Measurements from ENCODE around the gene RGS6.
A peak's percentile ranks its signal among the peaks of the same experiment; 100 is the strongest.

RGS6 gene

DNA sequence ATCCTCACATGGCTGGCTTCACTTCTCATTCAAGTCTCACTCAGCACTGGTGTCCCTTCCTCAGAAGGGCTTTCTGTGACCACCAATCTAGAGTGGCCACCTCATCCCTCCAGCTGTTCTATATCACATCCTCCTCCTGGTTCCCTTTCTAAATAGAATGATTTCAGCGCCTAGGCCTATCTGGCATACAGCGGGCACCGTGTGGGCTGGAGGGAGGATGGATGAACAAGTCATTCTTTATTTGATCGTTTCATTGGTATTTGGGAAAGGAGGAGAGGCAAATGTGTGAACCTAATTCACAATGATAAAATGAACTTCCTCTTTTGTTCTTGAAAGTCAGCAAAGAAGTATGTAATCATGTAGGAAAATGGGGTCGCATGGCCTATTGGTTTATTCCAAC, 567.5 kb downstream of the RGS6 start:
- DNase-seq (ENCODE audit: low read depth, low spot score) = no peak

DNA sequence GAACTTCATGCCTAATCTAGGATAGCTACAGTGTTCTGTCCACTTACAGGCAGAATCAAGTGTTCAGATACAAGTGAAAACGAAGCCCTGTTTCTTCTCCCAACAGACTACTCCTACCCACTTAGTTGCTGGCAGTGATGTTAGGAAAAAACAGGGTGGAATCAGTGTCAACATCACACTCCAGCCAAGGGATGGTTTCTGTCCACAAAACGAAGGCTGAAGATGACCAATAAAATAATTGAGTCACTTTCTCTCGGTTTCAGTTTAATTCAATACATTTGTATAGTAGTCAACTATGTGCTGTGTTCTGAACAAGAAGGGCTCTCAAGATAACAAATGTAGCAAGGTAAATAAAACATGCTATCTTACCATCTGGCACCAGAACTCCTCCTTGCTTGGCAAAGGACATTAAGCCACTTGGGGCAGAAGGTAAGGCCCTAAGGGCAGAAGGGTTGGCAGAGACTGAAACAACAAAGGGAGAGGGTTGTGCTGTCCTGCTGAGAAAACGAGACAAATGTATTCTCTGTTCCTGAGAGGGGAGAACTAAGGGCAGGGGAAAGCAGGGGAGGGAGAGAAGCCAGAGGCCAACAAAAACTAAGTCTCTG, 568.1 kb downstream of the RGS6 start:
- DNase-seq (ENCODE audit: low read depth, low spot score) = no peak

DNA sequence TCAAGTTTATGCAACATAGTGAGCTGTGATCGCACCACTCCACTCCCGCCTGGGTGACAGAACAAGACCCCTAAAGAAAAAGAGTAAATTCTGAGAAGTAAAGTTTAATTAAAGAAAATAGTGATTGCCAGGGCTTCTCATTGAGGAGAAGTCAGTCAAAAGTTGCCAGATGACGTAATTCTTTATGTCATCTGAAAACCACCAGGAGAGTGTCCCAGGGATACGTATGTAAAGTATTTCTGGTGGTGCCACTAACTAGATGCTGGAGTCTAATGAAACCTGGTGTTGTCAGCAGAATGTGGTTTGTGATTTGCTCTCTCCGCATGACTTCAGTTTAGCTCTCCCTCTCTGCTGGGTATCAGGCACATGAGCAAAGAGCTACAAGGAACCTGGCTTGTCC, 569.2 kb downstream of the RGS6 start:
- DNase-seq (ENCODE audit: low read depth, low spot score) = no peak

DNA sequence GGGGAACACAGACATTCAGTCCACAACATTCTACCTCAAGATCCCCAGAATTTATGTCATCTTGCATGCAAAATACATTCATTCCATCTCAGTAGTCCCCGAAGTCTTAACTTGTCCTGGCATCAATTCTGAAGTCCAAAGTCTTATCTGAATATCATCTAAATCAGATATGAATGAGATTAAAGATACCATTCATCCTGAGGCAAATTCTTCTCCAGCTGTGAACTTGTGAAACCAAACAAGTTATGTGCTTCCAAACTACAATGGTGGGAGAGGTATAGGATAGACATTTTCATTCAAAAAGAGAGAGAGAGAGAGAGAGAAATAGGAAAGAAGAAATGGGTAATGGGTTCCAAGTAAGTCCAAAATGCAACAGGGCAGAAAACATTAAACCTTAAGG, 571.0 kb downstream of the RGS6 start:
- no peak for DNase-seq (ENCODE audit: low read depth, low spot score)

DNA sequence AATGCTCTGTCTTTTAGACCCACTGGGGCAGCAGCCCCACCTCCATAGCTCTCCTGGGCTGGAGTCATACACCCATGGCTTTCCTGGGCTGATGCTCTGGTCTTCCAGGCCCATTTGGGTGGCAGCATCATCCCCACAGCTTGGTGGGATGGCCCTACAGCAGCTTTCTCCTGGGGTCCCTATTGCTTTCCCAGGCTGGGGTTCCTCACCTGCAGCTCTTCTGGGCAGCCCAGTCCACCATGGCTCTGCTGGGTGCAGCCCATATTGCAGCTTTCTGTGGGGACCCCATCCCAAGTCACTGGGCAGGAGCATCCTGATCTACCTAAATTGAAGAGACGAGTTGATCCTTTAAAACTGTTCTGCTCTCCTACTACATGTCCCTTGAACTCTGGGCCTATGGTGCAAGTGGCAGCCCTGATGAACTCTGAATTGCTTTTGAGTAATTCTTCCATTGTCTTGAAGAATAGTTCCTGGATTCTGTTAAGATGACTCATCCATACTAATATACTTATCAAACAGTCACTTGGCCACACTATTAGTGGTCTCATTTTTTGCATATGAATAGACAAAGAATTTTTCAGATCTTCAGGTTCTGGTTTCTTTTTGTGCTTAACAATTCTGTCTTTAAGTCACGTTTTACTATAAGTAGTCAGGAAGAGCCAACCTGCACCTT, 571.6 kb downstream of the RGS6 start:
- DNase-seq (ENCODE audit: low read depth, low spot score) = no peak

DNA sequence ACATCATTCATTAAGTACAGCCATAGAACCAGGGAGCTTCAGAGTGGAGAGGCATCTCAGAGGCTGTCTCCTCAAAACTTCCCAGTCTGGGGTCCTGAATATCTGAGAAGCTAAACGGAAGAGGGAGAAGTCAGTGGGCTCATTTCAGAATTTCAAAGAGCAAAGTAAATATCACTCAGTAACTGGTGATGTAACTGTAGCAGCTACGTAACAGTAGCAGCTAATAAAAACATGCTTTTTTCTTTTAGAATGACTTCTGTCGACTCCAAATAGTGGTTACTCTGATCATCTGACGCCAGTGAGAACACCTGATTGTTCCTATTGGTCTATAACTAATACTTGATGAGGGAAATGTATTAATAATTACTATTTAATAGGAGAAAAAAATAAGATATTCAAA, 578.3 kb downstream of the RGS6 start:
- DNase-seq (ENCODE audit: low read depth, low spot score) = no peak

DNA sequence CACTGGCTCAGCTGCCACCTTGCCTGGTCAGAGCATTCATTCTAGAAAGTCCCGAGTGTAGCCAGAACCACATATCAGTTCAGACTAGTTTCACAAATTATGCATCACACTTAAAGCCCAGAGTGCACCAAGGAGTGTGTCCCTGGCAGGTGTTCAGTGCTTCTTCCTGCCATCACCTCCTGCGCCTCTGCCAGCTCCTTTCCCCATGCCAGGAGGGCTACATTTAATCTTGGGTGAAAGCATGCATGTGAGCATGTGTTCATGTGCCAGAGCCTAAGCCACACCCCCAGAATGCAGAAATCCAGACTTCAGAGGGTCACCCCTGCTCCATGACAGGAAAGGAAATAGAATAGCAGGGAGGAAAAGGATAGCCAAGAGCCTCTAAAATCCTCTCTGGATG, 580.1 kb downstream of the RGS6 start:
- DNase-seq (ENCODE audit: low read depth, low spot score) = no peak

DNA sequence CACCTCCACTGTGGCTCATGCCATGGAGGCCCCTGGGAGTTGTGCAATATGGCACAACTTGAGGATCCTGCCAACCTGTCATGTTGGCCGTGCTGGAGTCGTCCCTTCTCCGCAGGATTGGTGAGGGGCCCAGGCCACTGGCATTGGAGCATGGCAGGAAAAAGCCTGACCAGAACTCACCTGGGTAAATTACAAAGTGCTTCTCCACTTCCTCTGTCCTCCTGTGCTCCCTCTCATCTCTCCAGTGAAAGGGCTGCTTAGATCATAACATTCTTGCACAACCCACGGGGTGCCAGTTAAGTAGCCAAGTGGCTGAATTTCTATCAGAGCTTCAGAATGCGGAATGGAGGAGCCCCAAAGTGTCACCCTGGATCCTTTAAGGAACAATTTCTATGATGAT, 580.7 kb downstream of the RGS6 start:
- no peak for DNase-seq (ENCODE audit: low read depth, low spot score)

DNA sequence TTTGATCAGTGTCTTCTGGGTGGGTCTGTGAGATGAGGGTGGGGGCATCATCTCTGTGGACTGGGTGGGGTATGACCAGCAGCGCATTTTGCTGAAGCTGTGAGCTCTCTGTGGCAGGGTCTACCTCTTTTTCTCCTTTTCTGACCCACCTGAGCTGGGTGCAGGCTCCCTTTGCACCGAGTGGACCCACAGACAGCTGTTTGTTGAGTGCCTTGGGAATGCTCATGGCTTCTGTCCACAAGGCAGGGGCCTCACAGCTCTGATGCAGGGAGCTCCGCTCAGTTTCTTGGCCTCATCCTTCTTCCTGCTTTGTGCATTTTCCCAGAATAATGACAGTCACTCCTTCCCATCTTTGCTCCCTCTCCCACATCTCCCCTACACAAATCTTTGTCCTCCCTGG, 581.1 kb downstream of the RGS6 start:
- no peak for DNase-seq (ENCODE audit: low read depth, low spot score)

DNA sequence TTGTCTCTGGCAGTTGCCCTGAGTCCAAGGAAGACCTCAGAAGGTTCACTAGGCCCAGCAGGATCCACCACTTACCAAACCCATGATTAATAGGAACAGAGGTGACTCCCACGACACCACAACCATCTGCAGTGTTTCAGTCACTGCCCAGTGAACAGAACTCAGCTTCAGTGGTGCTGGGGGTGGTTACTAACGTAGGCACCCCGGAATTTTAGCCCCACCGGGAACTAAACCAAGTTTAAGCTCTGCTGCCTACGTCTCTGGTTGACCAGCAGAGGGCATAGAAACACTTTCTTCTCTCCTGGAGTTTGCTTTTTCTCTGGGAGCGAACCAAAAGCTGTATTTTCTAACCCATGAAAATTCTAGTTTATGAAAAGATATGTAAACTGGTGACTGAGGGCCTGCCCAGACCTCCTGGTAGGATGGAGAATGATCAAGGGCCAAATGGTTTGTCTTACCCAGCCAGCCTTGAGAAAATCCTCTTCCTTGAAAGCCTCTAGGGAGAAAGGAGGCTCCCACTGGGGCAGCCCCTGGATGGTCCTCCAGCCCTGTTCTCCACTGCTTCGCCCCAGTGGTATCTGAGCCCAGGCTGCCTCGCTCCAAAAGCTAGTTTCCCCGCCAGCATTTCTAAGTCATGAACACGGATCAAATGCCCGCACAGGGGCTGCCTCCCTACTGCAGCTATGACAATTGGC, 581.9 kb downstream of the RGS6 start:
- DNase-seq (ENCODE audit: low read depth, low spot score) = no peak

DNA sequence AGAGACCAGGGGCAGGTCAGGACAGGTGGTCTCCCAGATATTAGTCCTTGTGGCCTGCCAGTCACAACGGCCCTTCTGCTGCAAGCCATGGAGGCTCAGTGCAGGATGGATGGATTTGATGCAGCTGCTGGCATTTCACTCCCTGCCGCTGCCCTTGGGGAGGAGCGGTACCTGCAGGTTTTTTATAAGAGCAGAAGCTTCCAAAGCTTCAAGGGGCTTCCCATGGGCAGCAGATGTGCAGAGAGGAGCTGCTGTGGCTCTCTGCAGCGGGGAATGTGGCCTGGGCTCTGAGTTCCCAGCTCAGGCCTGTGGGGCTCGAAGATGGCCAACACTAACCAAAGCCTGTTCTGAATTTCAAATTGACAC, 582.4 kb downstream of the RGS6 start:
- DNase-seq (ENCODE audit: low read depth, low spot score) = no peak

DNA sequence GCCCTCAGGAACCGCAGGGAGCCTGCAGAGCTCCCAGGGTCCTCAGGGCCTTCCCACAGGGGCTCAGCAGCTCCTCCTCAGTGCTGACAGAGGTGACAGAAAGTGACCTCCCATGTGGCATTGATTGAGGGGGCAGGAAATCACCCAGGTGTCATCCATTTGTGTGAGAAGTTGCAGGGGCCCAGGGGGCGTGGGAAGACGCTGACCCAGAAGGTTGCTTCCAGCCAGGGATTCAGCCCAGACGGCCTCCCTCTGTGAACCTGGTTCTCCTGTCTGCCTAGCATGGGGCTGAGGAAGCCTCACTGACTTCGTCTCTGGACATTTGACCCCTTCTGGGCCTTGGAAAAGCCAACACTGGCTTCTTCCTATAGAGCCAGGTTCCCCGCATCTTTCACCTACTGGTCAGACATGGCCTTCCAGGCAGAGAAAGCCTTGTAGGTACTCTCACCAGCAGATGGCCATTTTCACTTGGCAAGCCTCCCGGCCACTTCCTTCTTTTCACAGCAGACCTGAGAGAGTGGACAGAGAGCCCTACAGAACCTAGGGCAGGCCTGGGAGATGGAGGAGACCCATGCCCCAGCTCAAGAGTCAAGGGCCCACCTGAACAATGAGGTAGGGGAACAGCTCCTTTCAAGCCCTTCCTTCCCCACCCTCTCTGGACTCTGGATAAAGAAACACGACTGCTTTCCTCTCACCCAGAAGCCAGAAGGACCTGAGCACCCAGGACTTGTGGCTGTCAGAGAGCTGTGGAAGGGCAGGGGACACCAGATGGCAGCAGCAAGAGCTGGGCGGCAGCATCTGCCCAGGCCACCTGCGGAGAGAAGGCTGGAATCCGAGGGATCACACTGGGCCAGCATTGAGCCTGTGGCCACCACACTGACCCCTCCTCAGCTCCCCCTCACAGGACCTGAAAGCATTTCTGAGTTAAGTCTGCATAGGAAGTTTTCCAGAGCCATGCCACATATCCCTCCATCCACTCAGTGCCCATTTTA, 583.8 kb downstream of the RGS6 start:
- no peak for DNase-seq (ENCODE audit: low read depth, low spot score)

DNA sequence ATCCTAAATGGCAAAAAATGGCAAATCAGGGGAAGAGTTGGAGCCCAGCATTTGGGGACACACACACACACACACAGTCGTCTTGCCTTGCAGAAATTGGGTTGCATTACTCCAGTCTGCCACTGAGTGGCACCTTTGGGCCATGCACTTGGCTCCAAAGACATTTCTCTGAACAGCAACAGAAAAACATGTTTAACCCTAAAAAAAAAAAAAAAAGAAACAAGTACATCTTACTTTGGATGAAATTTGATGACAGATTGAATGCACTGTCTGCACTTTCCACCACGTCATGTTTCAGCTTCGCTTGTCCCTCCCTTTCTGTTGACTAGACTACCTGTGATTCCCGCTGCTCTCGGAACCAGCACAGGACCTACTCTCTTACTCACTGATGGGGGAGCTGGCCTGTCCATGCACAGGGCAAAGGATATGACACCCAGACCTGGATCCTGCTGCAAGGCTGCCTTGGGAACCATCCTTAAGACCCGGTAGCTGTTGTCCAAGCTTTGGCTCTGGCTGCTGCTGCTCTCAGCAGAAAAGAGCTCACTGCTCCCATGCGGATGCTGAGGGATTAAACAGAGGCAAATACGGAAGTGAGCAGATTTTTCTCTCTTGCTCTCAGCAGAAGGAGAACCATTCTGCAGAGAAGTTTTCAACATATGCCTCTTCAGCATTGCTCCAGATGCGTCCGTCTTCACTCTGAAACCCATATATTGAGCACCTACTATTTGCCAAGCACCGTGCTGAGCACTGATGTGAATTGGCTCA, 584.9 kb downstream of the RGS6 start:
- DNase-seq (ENCODE audit: low read depth, low spot score) = peak; percentile 49

DNA sequence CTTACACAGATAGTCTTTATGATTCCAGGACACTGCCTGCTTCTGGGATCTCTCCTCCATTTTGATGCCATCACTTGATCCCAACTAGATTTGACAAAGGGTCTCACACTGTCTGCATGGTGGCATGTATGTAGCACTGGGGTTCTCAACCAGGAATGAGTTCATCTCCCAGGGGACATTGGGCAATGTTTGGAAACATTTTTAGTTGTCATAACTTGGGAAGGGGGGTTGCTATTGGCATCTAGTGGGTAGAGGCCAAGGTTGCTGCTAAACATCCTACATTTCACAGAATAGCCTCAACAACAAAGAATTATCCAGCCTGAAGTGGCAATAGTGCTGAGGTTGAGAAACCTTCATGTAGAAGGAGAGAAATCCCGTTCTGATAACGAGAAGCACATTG, 585.5 kb downstream of the RGS6 start:
- DNase-seq (ENCODE audit: low read depth, low spot score) = no peak

DNA sequence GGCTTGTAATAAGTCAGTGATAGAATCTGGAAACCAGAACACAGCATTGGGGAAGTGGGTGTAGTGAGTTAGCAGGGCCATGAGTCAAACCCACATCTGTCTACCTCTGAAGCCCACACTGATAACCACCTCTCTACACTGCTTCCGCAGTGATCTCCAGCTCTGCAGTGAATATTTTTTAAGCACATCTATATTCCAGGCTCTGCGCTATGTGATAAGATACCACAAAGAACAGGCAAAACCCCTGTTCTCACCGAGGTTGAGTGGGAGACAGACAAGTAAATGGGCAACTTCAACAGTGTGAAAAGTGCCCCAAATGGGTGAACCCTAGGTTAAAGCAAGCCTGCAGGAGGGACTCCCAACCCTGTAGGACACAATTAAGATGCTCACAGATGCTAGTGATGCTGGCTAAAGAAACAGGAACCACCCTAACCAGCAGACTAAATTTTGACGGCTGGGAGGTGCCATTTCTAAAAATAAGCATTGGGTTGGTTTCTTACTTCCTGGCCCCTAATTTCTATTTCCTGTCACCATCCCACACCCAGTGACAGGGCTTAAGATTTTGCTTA, 586.7 kb downstream of the RGS6 start:
- DNase-seq (ENCODE audit: low read depth, low spot score) = no peak

DNA sequence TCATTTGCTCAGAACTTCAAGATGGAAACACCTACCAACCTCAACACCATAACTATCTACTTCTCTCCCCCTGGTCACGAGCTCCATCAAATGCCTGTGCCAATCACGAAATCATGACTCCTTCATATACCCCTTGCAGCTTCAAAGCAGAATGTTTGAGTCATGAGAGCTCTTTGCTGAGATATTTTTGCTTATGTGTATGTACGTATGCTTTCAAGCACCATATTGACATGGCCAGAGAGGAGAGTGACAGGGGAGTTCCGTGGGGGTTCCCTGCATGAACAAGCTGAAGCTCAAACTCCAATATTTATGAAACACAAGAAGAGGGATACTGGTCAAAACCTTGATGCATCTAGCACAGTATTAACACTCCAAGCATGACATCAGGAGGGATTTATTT, 587.3 kb downstream of the RGS6 start:
- DNase-seq (ENCODE audit: low read depth, low spot score) = peak; percentile 9

DNA sequence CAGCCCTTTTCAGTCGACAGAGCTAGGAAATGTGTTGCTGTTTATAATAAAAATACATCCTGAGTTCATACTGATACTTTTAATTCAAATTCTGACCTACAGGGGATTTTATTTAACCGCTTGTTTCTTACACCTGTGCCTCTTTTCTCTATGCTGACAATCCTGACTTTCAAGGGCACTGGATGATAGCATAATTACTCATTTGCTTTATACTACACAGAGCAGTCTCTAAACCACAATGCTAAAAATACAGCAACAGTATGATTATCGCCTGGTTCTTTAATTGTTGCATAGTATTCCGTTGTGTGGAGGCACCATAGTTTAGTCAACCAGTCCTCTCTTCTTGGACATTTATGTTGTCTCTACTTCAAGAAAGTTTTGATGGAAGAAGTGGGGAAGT, 588.8 kb downstream of the RGS6 start:
- no peak for DNase-seq (ENCODE audit: low read depth, low spot score)

DNA sequence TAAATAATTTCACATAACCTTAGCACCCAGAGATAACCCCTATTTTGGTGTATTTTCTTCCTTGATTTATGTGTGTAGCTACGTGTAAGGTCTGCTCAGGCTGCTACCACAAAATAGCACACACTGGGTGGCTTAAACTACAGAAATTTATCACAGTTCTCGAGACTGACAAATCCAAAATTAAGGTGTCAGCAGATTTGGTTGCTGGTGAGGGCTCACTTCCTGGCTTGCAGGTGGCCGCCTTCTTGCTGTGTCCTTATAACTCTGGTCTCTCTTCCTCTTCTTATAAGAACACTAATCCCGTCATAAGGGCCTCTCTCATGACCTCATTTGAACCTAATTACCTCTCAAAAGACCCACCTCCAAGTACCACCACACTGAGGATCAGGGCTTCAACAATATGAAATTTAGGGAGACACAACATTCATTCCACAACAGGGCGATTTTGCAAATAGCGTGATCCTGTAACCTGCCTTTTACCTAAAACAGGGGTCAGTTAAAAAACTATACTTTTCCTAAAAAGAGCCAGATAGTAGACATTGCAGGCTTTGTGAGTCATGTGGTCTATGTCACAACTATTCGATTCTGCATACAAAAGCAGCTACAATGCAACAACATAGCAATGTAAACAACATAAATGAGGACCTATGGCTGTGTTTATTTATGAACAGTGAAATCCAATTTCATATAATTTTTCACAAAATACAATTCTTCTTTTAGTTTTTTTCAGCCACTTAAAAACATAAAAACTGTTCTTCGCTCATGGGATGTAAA, 589.9 kb downstream of the RGS6 start:
- no peak for DNase-seq (ENCODE audit: low read depth, low spot score)

DNA sequence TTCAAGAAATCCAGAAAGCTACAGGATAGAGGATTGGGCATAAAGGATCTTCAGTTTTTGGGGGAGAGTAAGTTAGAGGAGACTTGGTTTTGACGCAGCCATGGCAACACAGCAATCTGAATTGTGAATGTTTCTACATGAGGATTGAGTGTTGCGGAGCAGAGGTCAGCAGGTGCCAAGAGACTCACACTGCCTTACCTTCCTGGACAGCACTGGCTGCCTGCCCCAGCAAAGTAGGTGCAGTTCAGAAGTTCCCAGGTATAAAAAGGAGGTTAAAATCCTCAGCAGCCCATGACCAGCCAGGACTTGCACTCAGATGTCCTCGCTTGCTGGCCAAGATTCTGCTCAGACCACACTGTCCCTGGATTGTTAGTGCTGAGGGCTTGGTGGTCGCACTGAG, 590.6 kb downstream of the RGS6 start:
- no peak for DNase-seq (ENCODE audit: low read depth, low spot score)
